ENCODE results near the gene POU3F1.

DNA sequence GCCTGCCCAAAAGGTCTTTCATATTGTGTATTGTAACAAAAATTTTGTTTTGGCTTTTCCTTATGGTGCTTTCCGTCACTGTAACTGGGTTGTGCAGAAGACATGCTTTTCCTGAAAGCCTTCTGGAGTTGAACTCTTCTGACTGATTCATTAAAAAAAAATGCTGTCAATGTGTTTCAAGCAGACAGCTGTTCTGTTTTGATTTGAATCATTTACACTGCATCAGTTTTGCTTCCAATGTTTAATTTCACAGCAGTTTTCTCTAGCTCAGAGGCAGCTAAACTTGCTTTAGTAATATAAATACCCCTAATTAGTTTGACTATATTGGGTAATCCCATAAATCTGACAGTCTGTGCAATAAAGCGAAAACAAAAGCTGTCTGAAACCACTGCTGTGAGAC, 26.2 kb downstream of the POU3F1 start:
- TF ChIP-seq CTCF (IDR thresholded peaks at IDR 0.05) (no peak), EP300 (IDR thresholded peaks at IDR 0.05) (no peak), POLR2A (IDR thresholded peaks at IDR 0.05) (no peak)

All from gastroesophageal sphincter (tissue), 3 donors.